Keratinocyte (primary cell): ENCODE measurements around the gene CCDC85B. TPM values are rescaled to one million over a fixed set of nuclear protein-coding genes. Genes with fewer than 3 reads are reported as not detected.

Experiments used
- DNase-seq: peaks from one replicate; pipeline ENCODE4 v3.0.0-alpha.2; 2011; ENCODE audit warnings: low read depth, missing footprints, low spot score
- FAIRE-seq: peaks from 2 replicates; lab custom pipeline; 2011; peaks lifted over from hg19 to GRCh38; lab: Jason Lieb, UNC
- H2AFZ ChIP-seq: 2 replicates; pipeline ENCODE4 v1.6.0; 2012; ENCODE audit warnings: low read length, control low read depth, inconsistent platforms; ENCODE audit not compliant: control insufficient read depth
- H3K27ac ChIP-seq: 2 replicates; pipeline ENCODE4 v1.5.1; 2011; ENCODE audit warnings: low read length; ENCODE audit not compliant: control insufficient read depth, insufficient read depth
- H3K27me3 ChIP-seq: 3 replicates; pipeline ENCODE4 v1.6.0; 2011; ENCODE audit warnings: low read length; ENCODE audit not compliant: control insufficient read depth, insufficient read depth; ENCODE audit errors: extremely low read depth
- H3K36me3 ChIP-seq, 2 experiments: 2 replicates in 1 of 2; 3 replicates in 1 of 2; pipeline ENCODE4 v1.5.1; 2011; ENCODE audit warnings: low read length in 2 of 2, mild to moderate bottlenecking in 1 of 2; ENCODE audit not compliant: control insufficient read depth in 2 of 2, insufficient read depth in 2 of 2; ENCODE audit errors: extremely low read depth in 1 of 2
- H3K4me1 ChIP-seq: 3 replicates; pipeline ENCODE4 v1.5.1; 2011; ENCODE audit warnings: low read length; ENCODE audit not compliant: control insufficient read depth, insufficient read depth; ENCODE audit errors: extremely low read depth
- H3K4me2 ChIP-seq: 3 replicates; pipeline ENCODE4 v1.6.0; 2011; ENCODE audit warnings: low read depth, low read length; ENCODE audit not compliant: control insufficient read depth, insufficient read depth; ENCODE audit errors: extremely low read depth
- H3K4me3 ChIP-seq, 3 experiments: fragments of 200-600 bp in 1 of 3; sonication (generic) in 1 of 3; 2 replicates in 2 of 3; 3 replicates in 1 of 3; pipeline ENCODE4 v1.5.1; 2011 to 2016; ENCODE audit warnings: low read length in 3 of 3, mild to moderate bottlenecking in 3 of 3, control low read depth in 2 of 3, inconsistent platforms in 1 of 3, low read depth in 1 of 3, mixed read lengths in 1 of 3, mixed run types in 1 of 3, moderate library complexity in 1 of 3; ENCODE audit not compliant: control insufficient read depth in 2 of 3, insufficient read depth in 2 of 3; ENCODE audit errors: extremely low read depth in 1 of 3
- H3K79me2 ChIP-seq: 2 replicates; pipeline ENCODE4 v1.6.0; 2012; ENCODE audit warnings: low read length; ENCODE audit not compliant: control insufficient read depth, insufficient read depth
- H3K9ac ChIP-seq: 3 replicates; pipeline ENCODE4 v1.6.0; 2011; ENCODE audit warnings: low read length; ENCODE audit not compliant: control insufficient read depth, insufficient read depth; ENCODE audit errors: extremely low read depth
- H3K9me1 ChIP-seq: 3 replicates; pipeline ENCODE4 v1.6.0; 2011; ENCODE audit warnings: low read length; ENCODE audit not compliant: control insufficient read depth, insufficient read depth; ENCODE audit errors: extremely low read depth
- H3K9me3 ChIP-seq: 2 replicates; pipeline ENCODE4 v1.5.1; 2012; ENCODE audit warnings: low read depth, low read length; ENCODE audit not compliant: control insufficient read depth
- H4K20me1 ChIP-seq: 3 replicates; pipeline ENCODE4 v1.6.0; 2011; ENCODE audit warnings: low read length; ENCODE audit not compliant: control insufficient read depth, insufficient read depth; ENCODE audit errors: extremely low read depth
- CTCF ChIP-seq, 3 experiments: IDR thresholded peaks in 1 of 3; conservative IDR thresholded peaks in 1 of 3; optimal IDR thresholded peaks in 1 of 3; 2 replicates in 2 of 3; 3 replicates in 1 of 3; pipeline versions ENCODE3 to v1.5.1; 2011; ENCODE audit warnings: low read length in 3 of 3, mild to moderate bottlenecking in 3 of 3, moderate library complexity in 2 of 3, control low read depth in 1 of 3, inconsistent platforms in 1 of 3; ENCODE audit not compliant: insufficient read depth in 2 of 3; ENCODE audit errors: extremely low read depth in 1 of 3
- EZH2 ChIP-seq: IDR thresholded peaks from one replicate; pipeline ENCODE4 v1.6.1; 2012; ENCODE audit warnings: inconsistent platforms, mild to moderate bottlenecking, low read length, moderate library complexity
- dilution Hi-C: fragments of 300-500 bp; cut with MboI; formaldehyde crosslinking; loops from one replicate; pipeline ENCODE4 v1.7.0; 2020; ENCODE audit warnings: low sequenced_read_pairs; ENCODE audit not compliant: extremely low pct_ligation_motif_present
- polyA plus RNA-seq, 5 experiments: library from polyadenylated mRNA; depleted of rRNA in 3 of 5; stranded (reverse) in 3 of 5; stranded (forward) in 1 of 5; unstranded in 1 of 5; fragments of >200 nt; gene quantifications; 1 replicate in 1 of 5; 2 replicates in 3 of 5; 3 replicates in 1 of 5; pipeline versions ENCODE4 v1.2.1 to v1.2.3, GENCODE V29; 2011 to 2012; ENCODE audit warnings: missing spikeins in 2 of 5, low read depth in 1 of 5, low replicate concordance in 1 of 5

The CCDC85B gene
- polyA plus RNA-seq, 1 donor (not counting 4 experiments of a cell fraction or from before 2014, with no cell fraction given) = 4.1 TPM

GRCh38 chr11:65903715-65904114 lies 13.2 kb downstream of the CCDC85B start:
- Histone ChIP-seq H3K36me3 (peaks cover 0 to 3% of the 10 kb centered on the region in 2 experiments), H3K27ac (peak overlapping the region; percentile 74), H4K20me1 (no peaks in the 10 kb centered on the region), H3K9ac (peak overlapping the region; percentile 64), H3K79me2 (peaks cover 22% of the 10 kb centered on the region), H3K4me3 (no peak overlapping the region), H3K4me1 (peaks cover 39% of the 10 kb centered on the region), H3K9me3 (no peaks in the 10 kb centered on the region), H2AFZ (no peak overlapping the region), H3K27me3 (no peaks in the 10 kb centered on the region), H3K9me1 (no peaks in the 10 kb centered on the region), H3K4me2 (peak overlapping the region; percentile 52)
- FAIRE-seq (no peak), DNase-seq (no peak)
- dilution Hi-C loops = no loop called here
- TF ChIP-seq EZH2 (no peak), CTCF (optimal IDR thresholded peaks at IDR 0.05 in 1 of 3, IDR thresholded peaks at IDR 0.05 in 1 of 3, conservative IDR thresholded peaks at IDR 0.05 in 1 of 3; ENCODE audit: extremely low read depth in 1 of 3, insufficient read depth in 2 of 3, low read length in 3 of 3) (no peak)

DNA sequence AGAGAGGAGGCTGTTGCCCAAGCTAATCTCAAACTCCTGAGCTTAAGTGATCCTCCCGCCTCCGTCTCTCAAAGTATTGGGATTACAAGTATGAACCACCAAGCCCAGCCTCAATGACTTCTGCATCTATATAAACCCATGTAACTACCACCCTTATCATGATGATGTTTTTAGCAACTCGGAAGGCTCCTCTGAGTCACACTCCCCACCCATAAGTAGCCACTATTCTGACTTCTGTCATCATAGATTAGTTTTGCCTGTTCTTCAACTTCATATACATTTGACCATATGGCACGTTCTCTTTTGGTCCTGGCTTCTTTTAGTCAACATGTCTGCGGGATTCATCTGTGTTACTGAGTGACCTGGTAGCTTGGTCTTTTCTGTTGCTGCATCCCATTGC lies 16.1 kb downstream of the CCDC85B start:
- Histone ChIP-seq H3K79me2 (peaks cover 1% of the 10 kb centered on the region), H3K4me2 (no peak overlapping the region), H3K9ac (no peak overlapping the region), H3K9me3 (no peaks in the 10 kb centered on the region), H4K20me1 (no peaks in the 10 kb centered on the region), H3K36me3 (no peaks in the 10 kb centered on the region), H2AFZ (no peak overlapping the region), H3K27me3 (no peaks in the 10 kb centered on the region), H3K9me1 (no peaks in the 10 kb centered on the region), H3K4me3 (no peak overlapping the region), H3K27ac (no peak overlapping the region), H3K4me1 (peaks cover 36% of the 10 kb centered on the region)
- TF ChIP-seq EZH2 (no peak), CTCF (optimal IDR thresholded peaks at IDR 0.05 in 1 of 3, IDR thresholded peaks at IDR 0.05 in 1 of 3, conservative IDR thresholded peaks at IDR 0.05 in 1 of 3; ENCODE audit: extremely low read depth in 1 of 3, insufficient read depth in 2 of 3, low read length in 3 of 3) (no peak)
- dilution Hi-C loops = no loop called here
- DNase-seq (no peak), FAIRE-seq (no peak)
